Measurements from ENCODE around the gene TAOK2. TPM values are rescaled to one million over a fixed set of nuclear protein-coding genes. Genes with fewer than 3 reads are reported as not detected.

TAOK2 gene
- total and polyA plus RNA-seq, 2 of the 13 experiments (the other 11 are each of a cell fraction or from before 2014, with no cell fraction given), result 17.4 to 43.2 TPM

- TF ChIP-seq ZBTB46 (CRISPR knock-in tag; IDR thresholded peaks at IDR 0.05; ENCODE audit: borderline replicate concordance) (peak; percentile 84), MTF2 (CRISPR knock-in tag; IDR thresholded peaks at IDR 0.05; ENCODE audit: borderline replicate concordance) (peak; percentile 66; the same call in 1 of the 2 replicates), HNF1B (CRISPR knock-in tag; IDR thresholded peaks at IDR 0.05) (peak; percentile 86), ZNF354B (CRISPR knock-in tag; IDR thresholded peaks at IDR 0.05) (0 out of 2 replicates have a peak, but pooled peaks have one; percentile 54), MAZ (IDR thresholded peaks at IDR 0.05; ENCODE audit: borderline replicate concordance, low read depth, low read length) (peak; percentile 84; the same call in 1 of the 2 replicates), MAZ (CRISPR knock-in tag; IDR thresholded peaks at IDR 0.05; ENCODE audit: low read depth) (peak; percentile 92), ATF3 (CRISPR knock-in tag; IDR thresholded peaks at IDR 0.05) (no peak), DR1 (CRISPR knock-in tag; IDR thresholded peaks at IDR 0.05) (peak; percentile 69; the same call in 1 of the 2 replicates), SAFB2 (CRISPR knock-in tag; IDR thresholded peaks at IDR 0.05; ENCODE audit: borderline replicate concordance, low read depth) (peak; percentile 88), FOXO4 (CRISPR knock-in tag; conservative IDR thresholded peaks at IDR 0.05) (no peak), MAFK (conservative IDR thresholded peaks at IDR 0.05 in 1 of 2, IDR thresholded peaks at IDR 0.05 in 1 of 2; ENCODE audit: low read length in 2 of 2) (no peak), CCAR2 (optimal IDR thresholded peaks at IDR 0.05; ENCODE audit: low read depth, low read length) (no peak), NONO (IDR thresholded peaks at IDR 0.05) (no peak), NONO (CRISPR knock-in tag; conservative IDR thresholded peaks at IDR 0.05) (peak; percentile 78), ZSCAN22 (CRISPR knock-in tag; IDR thresholded peaks at IDR 0.05) (no peak; the same call in 1 of the 2 replicates), ZFY (CRISPR knock-in tag; IDR thresholded peaks at IDR 0.05) (peak; percentile 98), RAD21 (CRISPR knock-in tag; IDR thresholded peaks at IDR 0.05) (peak; percentile 55), IKZF1 (IDR thresholded peaks at IDR 0.05) (no peak), TP53 (CRISPR knock-in tag; conservative IDR thresholded peaks at IDR 0.05) (no peak), ZBTB8A (CRISPR knock-in tag; IDR thresholded peaks at IDR 0.05; ENCODE audit: borderline replicate concordance, low read depth) (no peak), ELF4 (CRISPR knock-in tag; IDR thresholded peaks at IDR 0.05; ENCODE audit: borderline replicate concordance) (peak; percentile 98), AKAP8 (CRISPR knock-in tag; IDR thresholded peaks at IDR 0.05) (no peak; the same call in 1 of the 2 replicates)
Measured at GRCh38 chr16:29925781-29926710, 47.6 kb upstream of the TAOK2 start, which contains the start of gene KCTD13 (continued).

Data from HepG2 (cell line).